Body of pancreas (tissue), 4 donors: Measurements from ENCODE around the gene RGS1.

Source experiments
- POLR2A ChIP-seq, 3 donors: fragments of 450-650 bp; IDR thresholded peaks; one replicate each; pipeline ENCODE4 v1.6.1; 2016; ENCODE audit warnings: antibody characterized with exemption in 3 of 3, mild to moderate bottlenecking in 2 of 3
- TF ChIP-seq, protein P1 (sequence below), 7 experiments: fragments of 450-650 bp in 4 of 7; fragments of 200-600 bp in 3 of 7; sonication (generic) in 3 of 7; IDR thresholded peaks; one replicate each; pipeline ENCODE4 v1.5.1; 2016 to 2019; ENCODE audit warnings: antibody characterized with exemption in 7 of 7

DNA sequence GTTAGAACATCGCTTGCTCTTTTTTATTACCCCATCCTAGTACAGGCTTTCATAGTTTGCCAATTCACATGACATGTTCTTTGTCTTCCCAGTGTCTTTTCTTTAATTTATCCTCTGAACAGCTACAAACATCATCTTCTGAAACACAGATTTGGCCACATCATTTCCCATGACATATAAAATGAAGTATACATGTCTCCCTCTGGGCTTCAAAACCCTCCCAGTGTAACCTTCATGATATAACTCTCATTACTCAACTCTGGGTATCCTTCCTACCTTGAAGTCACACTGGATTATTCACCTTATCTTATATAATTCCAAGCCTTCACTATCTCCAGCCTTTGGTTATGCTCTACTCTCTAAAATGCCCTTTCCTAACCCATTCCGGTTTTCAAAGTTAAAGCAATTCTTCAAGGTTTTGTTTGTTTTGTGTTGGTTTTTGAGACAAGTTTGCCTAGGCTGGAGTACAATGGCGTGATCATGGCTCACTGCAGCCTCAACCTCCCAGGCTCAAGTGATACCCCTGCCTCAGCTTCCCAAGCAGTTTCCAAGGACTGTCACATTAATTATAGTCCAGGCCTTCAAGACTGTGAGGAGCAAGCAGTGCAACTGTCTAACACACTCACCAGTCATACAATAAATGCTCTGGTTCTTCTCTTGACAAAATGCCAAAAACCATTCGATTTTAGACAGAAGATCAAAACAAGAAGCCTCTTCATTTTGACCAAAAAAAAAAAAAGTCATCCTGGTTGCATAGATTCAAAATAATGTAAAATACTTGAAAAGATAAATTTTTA is 5.8 kb downstream of the RGS1 start:
- TF ChIP-seq, protein P1, sequence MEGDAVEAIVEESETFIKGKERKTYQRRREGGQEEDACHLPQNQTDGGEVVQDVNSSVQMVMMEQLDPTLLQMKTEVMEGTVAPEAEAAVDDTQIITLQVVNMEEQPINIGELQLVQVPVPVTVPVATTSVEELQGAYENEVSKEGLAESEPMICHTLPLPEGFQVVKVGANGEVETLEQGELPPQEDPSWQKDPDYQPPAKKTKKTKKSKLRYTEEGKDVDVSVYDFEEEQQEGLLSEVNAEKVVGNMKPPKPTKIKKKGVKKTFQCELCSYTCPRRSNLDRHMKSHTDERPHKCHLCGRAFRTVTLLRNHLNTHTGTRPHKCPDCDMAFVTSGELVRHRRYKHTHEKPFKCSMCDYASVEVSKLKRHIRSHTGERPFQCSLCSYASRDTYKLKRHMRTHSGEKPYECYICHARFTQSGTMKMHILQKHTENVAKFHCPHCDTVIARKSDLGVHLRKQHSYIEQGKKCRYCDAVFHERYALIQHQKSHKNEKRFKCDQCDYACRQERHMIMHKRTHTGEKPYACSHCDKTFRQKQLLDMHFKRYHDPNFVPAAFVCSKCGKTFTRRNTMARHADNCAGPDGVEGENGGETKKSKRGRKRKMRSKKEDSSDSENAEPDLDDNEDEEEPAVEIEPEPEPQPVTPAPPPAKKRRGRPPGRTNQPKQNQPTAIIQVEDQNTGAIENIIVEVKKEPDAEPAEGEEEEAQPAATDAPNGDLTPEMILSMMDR (IDR thresholded peaks at IDR 0.05) = no peak
- no peak for TF ChIP-seq POLR2A (IDR thresholded peaks at IDR 0.05)
